Pulmonary artery endothelial cell (primary cell): ENCODE results near the gene CHD1. TPM values are rescaled to one million over a fixed set of nuclear protein-coding genes. Genes with fewer than 3 reads are reported as not detected.

Experiments used
- DNase-seq: peaks from one replicate; pipeline ENCODE4 v3.0.0-alpha.2; 2011; ENCODE audit warnings: low read depth, low spot score
- total RNA-seq: library from RNA; depleted of rRNA; stranded (reverse); fragments of >200 nt; gene quantifications from 2 replicates; pipeline ENCODE4 v1.2.3, GENCODE V29; 2014

Gene CHD1
- total RNA-seq, 1 donor from 2014 or later = 75.2 TPM

DNA sequence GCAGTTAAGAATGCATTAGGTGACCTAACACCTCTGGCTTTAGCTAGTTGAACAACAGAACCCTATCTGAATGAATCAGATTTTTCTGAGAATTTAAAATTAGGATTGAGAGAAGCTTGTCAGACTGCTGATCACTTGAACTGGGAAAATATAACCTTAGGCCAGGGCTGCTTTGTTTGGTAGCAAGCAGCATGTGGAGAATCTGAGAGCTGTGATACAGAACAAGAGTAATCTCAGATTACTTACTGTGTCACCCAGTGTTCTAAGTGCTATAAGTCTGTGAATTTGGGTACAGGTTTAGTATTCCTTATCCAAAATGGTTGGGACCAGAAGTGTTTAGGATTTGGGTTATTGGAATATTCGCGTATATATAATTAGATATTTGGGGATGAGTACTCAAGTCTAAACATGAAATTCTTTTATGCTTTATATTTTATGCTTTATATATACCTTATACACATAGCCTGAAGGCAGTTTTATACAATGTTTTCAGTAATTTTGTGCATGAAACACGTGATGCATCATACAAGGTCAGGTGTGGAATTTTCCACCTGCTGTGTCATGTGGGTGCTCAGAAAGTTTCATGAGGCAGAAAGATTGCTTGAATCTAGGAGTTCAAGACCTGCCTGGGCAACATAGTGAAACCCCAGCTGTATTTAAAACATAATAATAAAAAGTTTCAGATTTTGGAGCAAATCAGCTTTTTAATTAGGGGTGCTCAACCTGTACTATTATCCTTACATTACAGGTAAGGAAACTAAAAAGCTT lies 8.3 kb upstream of the CHD1 start:
- no peak for DNase-seq

DNA sequence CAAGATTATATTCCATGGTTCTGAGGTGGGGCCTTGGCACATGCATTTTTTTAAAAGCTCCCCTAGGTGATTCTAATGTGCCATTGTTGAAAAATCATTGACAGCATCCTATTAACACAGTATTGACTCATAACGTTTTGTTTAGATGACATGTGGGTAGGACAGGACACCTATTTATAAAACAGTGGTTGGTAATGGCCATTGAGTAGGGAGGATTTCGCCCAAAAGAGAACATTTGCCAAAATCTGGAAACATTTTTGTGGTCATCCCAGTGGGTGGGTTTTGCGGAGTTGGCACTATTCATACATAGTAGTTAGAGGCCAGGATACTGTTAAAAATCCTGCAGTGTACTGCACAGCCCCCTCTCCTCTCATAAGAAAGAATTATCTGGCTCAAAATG lies 6.4 kb upstream of the CHD1 start:
- no peak for DNase-seq

DNA sequence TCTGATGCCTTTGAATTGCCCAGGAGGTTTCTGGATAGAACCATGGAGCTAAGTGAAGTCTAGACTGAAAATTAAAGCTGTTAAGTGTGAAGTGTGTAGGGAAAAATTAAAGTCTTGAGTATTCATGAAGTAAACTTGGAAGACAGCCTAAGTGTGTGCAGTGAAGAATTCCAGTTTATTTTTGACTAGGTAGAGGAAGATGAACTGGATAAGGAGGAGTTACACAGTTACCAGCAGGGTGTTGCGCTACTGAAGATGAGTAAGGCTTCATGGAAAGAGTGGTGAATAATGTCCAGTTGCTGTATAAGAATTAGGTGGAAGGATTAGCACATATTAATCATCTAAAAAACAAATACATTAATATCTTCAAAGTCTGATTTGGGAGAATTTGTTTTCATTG lies 5.7 kb upstream of the CHD1 start:
- no peak for DNase-seq

GRCh38 chr5:98933445-98934072 lies 4.8 kb upstream of the CHD1 start:
- DNase-seq = no peak

DNA sequence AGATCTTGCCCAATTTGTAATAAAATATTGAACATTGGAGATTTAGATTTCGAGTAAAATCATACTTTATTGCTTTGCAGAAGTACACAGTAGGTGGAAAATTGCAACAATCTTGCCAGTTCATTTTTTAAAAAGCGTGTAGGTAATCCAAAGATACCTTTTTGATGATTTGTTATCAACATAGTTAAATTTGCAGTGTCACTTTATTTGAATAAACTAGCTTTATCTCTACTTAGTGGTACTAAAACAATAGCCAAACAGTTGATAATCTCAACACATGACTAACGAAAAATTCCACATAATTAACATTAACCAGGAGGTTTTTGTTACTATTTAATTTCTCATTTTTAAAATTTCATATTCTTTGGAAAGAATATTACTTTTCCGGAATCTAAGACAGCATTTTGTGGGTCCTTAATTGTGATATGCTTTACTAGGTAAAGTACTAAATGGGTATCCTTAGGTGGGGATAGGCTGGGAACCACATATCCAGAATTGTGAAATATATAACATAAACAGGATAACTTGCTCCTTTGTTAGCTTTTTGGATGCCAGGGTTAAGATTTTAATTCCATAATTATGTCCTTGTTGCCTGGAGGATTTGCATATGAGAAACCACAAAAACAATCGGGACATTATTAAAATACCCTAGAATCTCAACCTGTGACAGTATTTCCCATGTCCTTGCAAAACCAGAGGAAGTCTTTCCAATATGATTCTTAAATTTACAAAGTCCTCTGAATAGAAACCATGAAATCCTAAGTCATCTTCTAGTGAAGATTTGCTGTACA lies 2.4 kb upstream of the CHD1 start:
- DNase-seq = no peak

DNA sequence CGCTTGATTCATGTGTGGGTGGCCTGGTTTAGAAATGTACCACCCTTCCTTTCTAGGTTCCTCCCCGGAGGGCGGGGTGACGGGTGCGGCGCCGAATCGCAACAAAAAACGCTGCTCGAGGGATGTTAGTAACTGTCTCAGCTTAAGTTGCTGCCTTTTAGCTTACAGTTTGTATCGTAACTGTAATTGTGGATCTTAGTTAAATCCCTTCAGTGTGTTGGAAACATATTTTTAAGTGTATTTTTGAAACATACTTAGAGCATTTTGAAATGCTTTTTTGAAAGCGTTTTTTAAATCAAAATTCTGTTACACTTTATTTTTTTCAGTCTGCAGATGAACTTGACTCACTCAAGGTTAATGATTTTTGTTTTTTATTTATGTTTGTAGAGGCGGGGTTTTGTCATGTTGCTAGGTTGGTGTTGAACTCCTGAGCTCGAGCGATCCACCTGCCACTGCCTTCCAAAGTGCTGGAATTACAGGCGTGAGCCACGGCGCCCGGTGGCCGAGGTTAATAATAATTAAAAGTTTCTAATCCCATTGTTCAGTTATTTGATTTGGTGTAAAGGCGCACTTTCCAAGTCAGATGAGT lies 997 bp upstream of the CHD1 start:
- no peak for DNase-seq

GRCh38 chr5:98927989-98928872 lies 576 bp downstream of the CHD1 start:
- peak; percentile 10 for DNase-seq

DNA sequence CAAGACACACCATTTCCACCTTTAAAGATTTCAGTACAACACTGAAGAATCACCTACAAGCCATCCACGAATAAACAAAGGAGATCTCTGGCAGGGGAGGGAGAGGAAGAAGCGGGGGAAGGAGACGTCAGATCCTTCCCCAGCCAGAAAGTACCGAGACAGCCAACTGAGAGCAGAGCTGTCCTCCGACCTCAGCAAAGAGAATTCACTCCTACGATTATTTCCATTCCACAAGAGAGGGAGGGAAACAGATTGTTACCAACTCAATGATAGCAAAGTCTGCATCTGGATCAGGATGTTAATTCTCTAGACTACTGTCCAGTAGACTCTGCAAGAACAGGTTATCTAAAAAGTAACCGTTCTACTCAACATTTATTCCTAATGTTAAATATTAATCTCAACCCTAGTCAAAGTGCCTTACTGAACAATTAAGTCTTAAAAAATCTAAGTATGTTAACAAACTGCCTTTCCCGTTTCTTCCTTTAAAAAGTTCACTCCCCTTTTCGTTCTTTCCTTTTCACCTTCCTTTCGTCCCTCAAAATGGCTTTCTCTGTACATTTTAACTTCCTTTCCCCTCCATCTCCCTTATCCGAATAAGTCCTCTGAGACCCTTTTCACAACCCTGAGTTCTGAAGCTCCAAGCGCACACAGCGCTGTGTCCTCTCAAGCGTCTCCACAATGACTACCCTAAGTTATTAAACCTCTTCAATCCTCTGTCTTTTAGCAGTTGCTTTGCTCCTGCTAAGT lies 1.4 kb downstream of the CHD1 start:
- peak; percentile 61 for DNase-seq

DNA sequence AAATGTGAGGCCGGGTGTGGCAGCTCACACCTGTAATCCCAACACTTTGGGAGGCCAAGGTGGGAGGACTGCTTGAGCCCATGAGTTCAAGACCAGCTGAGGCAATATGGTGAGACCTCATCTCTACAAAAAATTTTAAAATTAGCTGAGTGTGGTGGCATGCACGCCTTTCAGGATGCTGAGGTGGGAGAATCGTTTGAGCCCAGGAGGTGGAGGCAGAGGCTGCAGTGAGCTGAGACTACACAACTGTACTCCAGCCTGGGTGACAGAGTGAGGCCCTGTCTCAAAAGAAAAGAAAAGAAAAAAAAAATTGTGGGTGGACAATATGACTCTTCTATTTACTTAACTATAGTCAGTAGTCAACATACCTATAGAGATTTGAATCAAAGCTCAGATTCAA lies 4.8 kb downstream of the CHD1 start:
- DNase-seq = no peak

GRCh38 chr5:98921947-98922505 lies 6.8 kb downstream of the CHD1 start:
- no peak for DNase-seq

DNA sequence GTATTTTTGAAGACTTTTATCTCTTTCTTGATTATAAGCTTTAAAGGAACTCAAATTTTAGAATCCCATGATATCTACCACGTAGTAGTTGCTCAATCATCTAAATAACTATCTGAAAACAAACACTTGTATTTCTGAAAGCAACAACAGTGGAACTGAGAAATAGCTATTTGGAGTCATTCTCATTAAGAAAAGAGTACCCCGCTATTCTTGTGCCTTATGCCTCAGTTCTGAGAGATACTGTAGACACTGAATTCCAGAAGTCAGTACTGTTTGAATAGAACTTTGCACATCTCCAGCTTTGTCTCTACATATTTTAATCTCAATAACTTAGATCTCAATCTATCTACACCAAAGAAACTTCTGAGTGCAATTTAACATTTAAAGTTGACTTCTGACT lies 11.4 kb downstream of the CHD1 start:
- DNase-seq = no peak

DNA sequence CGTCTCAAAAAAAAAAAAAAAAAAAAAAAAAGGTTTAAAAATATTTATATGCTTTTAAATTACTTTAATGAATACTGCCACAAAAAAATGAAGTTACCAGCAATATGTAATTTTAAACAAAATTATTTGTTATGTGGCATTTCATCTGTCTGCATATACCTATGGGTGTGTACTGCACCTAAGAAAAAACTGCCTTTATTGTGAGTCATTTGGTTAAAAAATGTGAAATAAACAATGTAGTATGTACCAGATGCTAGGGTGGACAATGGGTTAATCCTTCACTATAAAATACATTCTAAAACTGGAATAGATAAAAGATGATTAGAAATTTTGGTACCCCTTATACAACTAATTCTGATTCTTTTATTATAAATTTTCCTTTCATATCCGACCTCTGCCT lies 12.3 kb downstream of the CHD1 start:
- DNase-seq = no peak

DNA sequence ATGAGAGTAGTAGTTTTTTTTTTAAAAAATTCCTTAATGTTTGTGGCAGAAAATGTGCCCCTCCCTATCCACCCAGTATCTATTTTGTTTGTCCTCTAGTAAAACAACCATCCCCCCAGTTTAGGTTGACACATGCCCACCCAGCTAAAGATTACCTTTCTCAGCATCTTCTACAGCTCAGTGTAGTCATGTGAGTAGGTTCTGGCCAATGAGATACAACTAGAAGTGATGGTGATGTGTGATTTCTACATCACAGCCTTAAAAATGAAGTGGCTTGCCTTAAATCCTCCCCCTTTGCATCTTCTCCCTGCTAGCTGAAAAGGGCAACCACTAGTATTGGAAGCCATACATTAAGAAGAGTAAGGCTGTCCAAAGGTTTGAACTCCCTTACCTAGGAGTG lies 14.9 kb downstream of the CHD1 start:
- no peak for DNase-seq

DNA sequence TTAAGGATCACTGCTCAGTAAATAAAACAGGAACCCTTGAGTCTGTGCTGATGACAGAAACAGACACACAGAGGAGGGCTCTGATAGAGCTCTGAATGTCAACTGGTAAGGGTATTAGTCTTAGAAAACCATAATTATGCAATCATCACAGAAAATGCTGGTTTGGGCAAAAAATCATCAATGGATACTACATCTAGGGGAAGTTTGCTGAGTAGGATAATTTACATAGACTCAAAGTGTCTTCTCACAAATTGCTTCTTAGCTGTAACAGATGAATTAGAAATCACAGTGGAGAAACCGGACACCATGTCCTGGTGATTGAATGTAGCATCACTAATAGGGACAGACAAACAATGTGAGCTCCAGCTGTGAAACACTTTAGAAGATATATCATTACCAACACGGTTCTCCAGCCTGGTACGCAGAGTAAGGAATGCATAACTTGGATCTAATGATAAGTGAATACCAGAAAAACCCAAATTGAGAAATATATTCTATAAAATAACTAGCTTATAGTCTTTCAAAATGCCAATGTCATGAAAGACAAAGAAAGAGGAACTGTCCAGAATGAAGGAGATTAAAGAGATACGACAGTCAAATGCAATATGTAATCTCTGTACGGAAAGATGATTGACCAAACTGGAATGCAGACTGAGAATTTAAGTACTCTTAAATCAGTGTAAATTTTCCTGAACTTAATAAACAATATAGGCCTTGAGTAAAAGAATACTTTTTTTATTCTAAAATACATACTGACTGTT lies 17.3 kb downstream of the CHD1 start:
- DNase-seq = no peak

DNA sequence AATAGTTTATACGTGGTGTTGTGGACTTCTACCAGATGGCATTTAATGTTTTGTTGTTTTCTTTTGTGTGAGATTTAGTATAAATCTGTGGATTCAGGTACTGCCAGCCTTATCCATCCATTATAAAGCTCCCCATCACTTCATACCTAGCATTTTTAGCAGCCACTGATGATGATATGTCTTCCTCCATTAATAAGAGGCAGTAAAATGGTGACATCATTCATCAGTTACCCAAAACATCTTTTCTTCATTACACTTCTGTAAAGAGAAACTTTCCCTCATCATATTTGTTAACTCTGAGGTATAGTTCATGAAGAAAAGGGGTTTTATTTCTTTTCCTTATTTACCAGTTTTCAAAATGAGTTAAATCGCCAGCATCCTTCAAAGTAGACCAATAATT lies 19.4 kb downstream of the CHD1 start:
- DNase-seq = no peak

- no peak for DNase-seq
These were observed 20.9 kb downstream of the CHD1 start for GRCh38 chr5:98907951-98908350.

- DNase-seq = no peak
These were observed 22.0 kb downstream of the CHD1 start for GRCh38 chr5:98906756-98907355.

DNA sequence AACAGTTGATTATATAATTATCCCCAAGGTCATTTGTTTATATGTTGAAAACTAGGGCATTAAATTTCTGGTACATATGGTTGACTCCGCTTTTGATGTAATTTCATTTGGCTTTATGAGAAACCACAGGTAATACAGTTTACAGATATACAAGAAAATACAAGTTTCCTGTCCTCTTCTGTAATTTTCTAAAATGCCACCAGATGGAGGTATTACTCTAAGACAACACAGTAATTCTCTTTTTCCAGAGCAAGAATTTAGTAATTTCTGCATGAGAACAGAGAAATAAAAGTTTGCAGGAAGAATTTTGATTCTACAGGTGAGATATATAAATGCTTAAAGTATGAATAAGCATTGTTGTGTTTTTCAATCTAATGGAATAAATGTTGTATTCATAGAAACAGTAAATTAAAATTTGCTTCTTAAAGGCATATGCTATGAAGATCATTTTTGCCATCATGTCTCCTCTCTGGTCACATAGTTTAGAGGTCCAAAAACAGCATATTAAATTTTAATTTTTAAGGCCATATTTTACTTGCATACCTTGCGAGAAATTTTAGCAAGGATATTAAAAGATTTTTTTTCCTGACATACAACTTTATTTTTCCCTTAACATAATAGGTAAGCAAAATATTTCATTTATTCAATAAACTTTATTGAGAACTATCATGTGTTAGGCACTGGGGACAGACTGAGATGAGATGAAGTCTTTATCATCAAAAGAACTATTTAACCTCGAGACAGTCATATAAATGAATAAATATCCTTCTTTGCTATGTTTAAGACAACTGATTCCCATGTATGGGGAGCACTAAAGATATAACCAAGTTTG lies 22.7 kb downstream of the CHD1 start:
- no peak for DNase-seq
